A673 (cell line): ENCODE results near the gene MGMT.

ENCODE experiments used
- EZH2 ChIP-seq: fragments of 200-600 bp; sonication (generic); IDR thresholded peaks from 2 replicates; pipeline ENCODE4 v1.6.1; 2017; ENCODE audit warnings: borderline replicate concordance, low read depth, mild to moderate bottlenecking, mixed read lengths, antibody characterized with exemption, low read length; ENCODE audit not compliant: poor library complexity, severe bottlenecking
- TF ChIP-seq, protein P1 (sequence below): fragments of 300-800, 200-600 bp; sonication (generic); conservative IDR thresholded peaks from 2 replicates; pipeline ENCODE4 v1.5.1; 2017; ENCODE audit warnings: low read depth, mild to moderate bottlenecking, antibody characterized with exemption, low read length, moderate library complexity, mixed read lengths

DNA sequence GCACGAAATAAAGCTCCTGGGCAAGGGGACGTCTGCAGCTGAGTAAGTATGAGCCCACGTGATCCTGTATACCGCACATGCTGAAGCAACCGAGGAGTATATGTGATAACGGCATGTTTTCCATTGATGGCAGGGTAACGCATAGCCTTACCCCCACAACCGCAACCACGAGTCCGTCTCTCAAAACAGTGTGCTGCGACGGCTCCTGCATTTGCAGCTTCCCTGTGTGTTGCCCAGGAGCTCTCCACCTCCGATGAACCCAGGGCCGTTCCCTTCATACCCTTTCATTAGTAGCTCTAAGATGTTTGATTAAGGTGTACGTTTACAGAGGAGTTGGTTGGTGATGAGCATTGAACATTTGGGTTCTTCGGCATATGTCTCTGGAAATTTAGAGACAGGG, 69.3 kb downstream of the MGMT start:
- TF ChIP-seq, protein P1, sequence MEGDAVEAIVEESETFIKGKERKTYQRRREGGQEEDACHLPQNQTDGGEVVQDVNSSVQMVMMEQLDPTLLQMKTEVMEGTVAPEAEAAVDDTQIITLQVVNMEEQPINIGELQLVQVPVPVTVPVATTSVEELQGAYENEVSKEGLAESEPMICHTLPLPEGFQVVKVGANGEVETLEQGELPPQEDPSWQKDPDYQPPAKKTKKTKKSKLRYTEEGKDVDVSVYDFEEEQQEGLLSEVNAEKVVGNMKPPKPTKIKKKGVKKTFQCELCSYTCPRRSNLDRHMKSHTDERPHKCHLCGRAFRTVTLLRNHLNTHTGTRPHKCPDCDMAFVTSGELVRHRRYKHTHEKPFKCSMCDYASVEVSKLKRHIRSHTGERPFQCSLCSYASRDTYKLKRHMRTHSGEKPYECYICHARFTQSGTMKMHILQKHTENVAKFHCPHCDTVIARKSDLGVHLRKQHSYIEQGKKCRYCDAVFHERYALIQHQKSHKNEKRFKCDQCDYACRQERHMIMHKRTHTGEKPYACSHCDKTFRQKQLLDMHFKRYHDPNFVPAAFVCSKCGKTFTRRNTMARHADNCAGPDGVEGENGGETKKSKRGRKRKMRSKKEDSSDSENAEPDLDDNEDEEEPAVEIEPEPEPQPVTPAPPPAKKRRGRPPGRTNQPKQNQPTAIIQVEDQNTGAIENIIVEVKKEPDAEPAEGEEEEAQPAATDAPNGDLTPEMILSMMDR, result no peak
- TF ChIP-seq EZH2, result no peak
